T-cell (primary cell): Measurements from ENCODE around the gene MORC3. TPM values are rescaled to one million over a fixed set of nuclear protein-coding genes. Genes with fewer than 3 reads are reported as not detected.

Experiments
- ATAC-seq, 4 experiments: fragments of 200-7000 bp in 3 of 4; fragments of 150-1000 bp in 1 of 4; cut with Tn5 transposase; replicated peaks in 1 of 4; 1 replicate in 3 of 4; 2 replicates in 1 of 4; pipeline ENCODE4 v1.10.0; 2021; ENCODE audit warnings: moderate library complexity in 3 of 4, mild to moderate bottlenecking in 2 of 4, moderate number of reproducible peaks in 1 of 4
- CTCF ChIA-PET, 2 donors: fragments of 300-600 bp; sonication (Branson Sonifier 250); formaldehyde crosslinking; loops; one replicate each; lab custom pipeline; 2022; ENCODE audit warnings: antibody characterized with exemption in 2 of 2; lab: Charles Lee
- POLR2A ChIA-PET, 2 donors: fragments of 300-600 bp; sonication (Branson Sonifier 250); formaldehyde crosslinking; loops; one replicate each; lab custom pipeline; 2022; ENCODE audit warnings: antibody characterized with exemption in 2 of 2; lab: Charles Lee
- DNase-seq, 35 experiments: peaks; one replicate each; pipeline versions ENCODE4 v3.0.0 to v3.0.0-alpha.2; 2013 to 2023
- H3K27ac ChIP-seq: one replicate; pipeline ENCODE4 v1.5.1; 2013; ENCODE audit warnings: low read length
- H3K27me3 ChIP-seq, 2 experiments: replicated peaks in 1 of 2; 1 replicate in 1 of 2; 2 replicates in 1 of 2; pipeline versions ENCODE4 v1.6.1 to v1.7.0; 2013; ENCODE audit warnings: low read length in 1 of 2, mixed read lengths in 1 of 2; ENCODE audit not compliant: control insufficient read depth in 2 of 2, insufficient read depth in 2 of 2; ENCODE audit errors: extremely low read depth in 1 of 2
- H3K36me3 ChIP-seq, 2 donors: 1 replicate in 1 of 2; 2 replicates in 1 of 2; pipeline versions ENCODE4 v1.6.1 to v1.7.0; 2013; ENCODE audit warnings: low read length in 1 of 2; ENCODE audit not compliant: control insufficient read depth in 2 of 2, insufficient read depth in 1 of 2; ENCODE audit errors: extremely low read depth in 1 of 2
- H3K4me1 ChIP-seq, 2 experiments: 1 replicate in 1 of 2; 2 replicates in 1 of 2; pipeline versions ENCODE4 v1.6.1 to v1.7.0; 2013; ENCODE audit warnings: low read length in 2 of 2, mixed read lengths in 1 of 2; ENCODE audit not compliant: insufficient read depth in 2 of 2, control insufficient read depth in 1 of 2; ENCODE audit errors: extremely low read depth in 1 of 2
- H3K4me3 ChIP-seq, 2 donors: 1 replicate in 1 of 2; 2 replicates in 1 of 2; pipeline versions ENCODE4 v1.5.1 to v1.7.0; 2013; ENCODE audit warnings: mild to moderate bottlenecking in 2 of 2, low read length in 1 of 2, moderate library complexity in 1 of 2; ENCODE audit not compliant: control insufficient read depth in 1 of 2; ENCODE audit errors: extremely low read depth in 1 of 2
- H3K9me3 ChIP-seq: 2 replicates; pipeline ENCODE4 v1.7.0; 2013
- H3K27ac Mint-ChIP-seq, 2 donors: one replicate each; pipeline ENCODE4 v1.8.0; 2020 to 2021; ENCODE audit warnings: mild to moderate bottlenecking in 2 of 2, mixed read lengths in 2 of 2
- H3K27me3 Mint-ChIP-seq, 2 donors: one replicate each; pipeline ENCODE4 v1.8.0; 2021 to 2022; ENCODE audit warnings: mixed read lengths in 2 of 2
- H3K36me3 Mint-ChIP-seq: one replicate; pipeline ENCODE4 v1.8.0; 2021; ENCODE audit warnings: mixed read lengths
- H3K4me1 Mint-ChIP-seq, 3 donors: one replicate each; pipeline ENCODE4 v1.8.0; 2020 to 2022; ENCODE audit warnings: mixed read lengths in 3 of 3, mild to moderate bottlenecking in 1 of 3
- H3K4me3 Mint-ChIP-seq, 3 donors: one replicate each; pipeline ENCODE4 v1.8.0; 2020 to 2022; ENCODE audit warnings: mild to moderate bottlenecking in 3 of 3, mixed read lengths in 3 of 3, moderate library complexity in 3 of 3
- H3K9me3 Mint-ChIP-seq, 3 donors: one replicate each; pipeline ENCODE4 v1.8.0; 2020 to 2022; ENCODE audit warnings: mixed read lengths in 3 of 3
- WGBS: methylation state at CpG from one replicate; pipeline ENCODE4 v1.1.5; 2013; ENCODE audit warnings: missing lambda C conversion rate; ENCODE audit not compliant: insufficient coverage; 5-methylcytosine and 5-hydroxymethylcytosine counted together
- total RNA-seq, 35 experiments: library from RNA in 6 of 35; stranded (reverse) in 6 of 35; fragments of 120-200 nt in 1 of 35; gene quantifications; one replicate each; pipeline versions ENCODE4 v1.2.1 to v1.2.4 and lab custom pipeline; 2013 to 2026

Gene MORC3
- total RNA-seq, 5 donors from 2014 or later (not counting 1 experiment from before 2014, with no cell fraction given): 53.1 to 74.8 (median 71.6) TPM

DNA sequence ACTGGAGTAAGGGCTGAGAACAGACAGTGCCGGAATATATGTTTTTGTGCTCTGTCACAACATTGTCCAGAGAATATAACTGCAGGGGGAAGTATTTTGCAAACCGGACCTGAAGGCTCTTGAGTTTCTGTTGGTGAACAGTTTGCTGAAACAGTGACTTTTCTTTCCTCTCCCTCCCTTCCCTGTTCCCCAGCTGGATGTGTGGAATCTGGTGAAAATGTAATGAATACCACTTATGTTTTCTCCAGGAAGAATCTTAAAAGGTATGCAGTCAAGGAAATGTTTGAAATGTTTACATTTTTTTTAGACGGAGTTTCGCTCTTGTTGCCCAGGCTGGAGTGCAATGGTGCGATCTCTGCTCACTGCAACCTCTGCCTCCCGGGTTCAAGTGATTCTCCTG lies 88.6 kb downstream of the MORC3 start:
- POLR2A ChIA-PET: no interaction called here
- peaks cover 0 to 1% (median 0%) of the 10 kb centered on the region in 3 donors for H3K4me1 Mint-ChIP-seq
- no peaks in the 10 kb centered on the region for H3K9me3 ChIP-seq

DNA sequence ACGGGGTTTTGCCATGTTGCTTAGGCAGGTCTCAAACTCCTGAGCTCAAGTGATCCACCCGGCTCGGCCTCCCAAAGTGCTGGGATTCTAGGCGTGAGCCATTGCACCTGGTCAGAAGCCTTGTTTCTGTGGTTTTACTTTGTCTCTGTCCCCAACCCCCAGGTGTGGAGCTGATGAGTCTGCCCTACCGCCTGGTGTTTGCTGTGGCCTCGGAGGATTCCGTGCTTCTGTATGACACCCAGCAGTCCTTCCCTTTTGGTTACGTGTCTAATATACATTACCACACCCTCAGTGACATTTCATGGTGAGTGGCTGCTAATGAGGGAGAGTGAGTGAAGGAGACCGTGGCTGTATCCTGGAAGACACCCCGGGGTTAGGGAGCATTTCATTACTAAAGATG lies 91.3 kb downstream of the MORC3 start:
- DNase-seq (no peak), ATAC-seq (no peak)
- peaks cover 8 to 9% of the 10 kb centered on the region in 2 donors for H3K36me3 ChIP-seq
- H3K4me1 ChIP-seq: no peaks in the 10 kb centered on the region
- POLR2A ChIA-PET: no interaction called here
- H3K4me1 Mint-ChIP-seq: no peaks in the 10 kb centered on the region
- H3K4me3 ChIP-seq: no peak overlapping the region
- H3K27me3 Mint-ChIP-seq: no peaks in the 10 kb centered on the region
- H3K27ac Mint-ChIP-seq: no peak overlapping the region
- peaks cover 37% of the 10 kb centered on the region for H3K36me3 Mint-ChIP-seq
- CTCF ChIA-PET: no interaction called here
- no peak overlapping the region for H3K4me3 Mint-ChIP-seq
- no peak overlapping the region for H3K27ac ChIP-seq
- 100% methylated on average over 4 of the region's 10 CpGs for WGBS
- no peaks in the 10 kb centered on the region for H3K9me3 Mint-ChIP-seq
- no peaks in the 10 kb centered on the region for H3K9me3 ChIP-seq
- H3K27me3 ChIP-seq: no peaks in the 10 kb centered on the region

More for the DNA sequence above, 88.6 kb downstream of the MORC3 start:
- no CpG with 5 or more reads among the region's 6 CpGs for WGBS
- H3K27me3 ChIP-seq: no peaks in the 10 kb centered on the region
- H3K4me3 ChIP-seq: no peak overlapping the region
- H3K27ac ChIP-seq: no peak overlapping the region
- DNase-seq: no peak
- no peak for ATAC-seq
- CTCF ChIA-PET: no interaction called here
- H3K27ac Mint-ChIP-seq: no peak overlapping the region
- peaks cover 8 to 12% of the 10 kb centered on the region in 2 donors for H3K36me3 ChIP-seq
- H3K9me3 Mint-ChIP-seq: no peaks in the 10 kb centered on the region
- no peaks in the 10 kb centered on the region for H3K4me1 ChIP-seq
- no peaks in the 10 kb centered on the region for H3K27me3 Mint-ChIP-seq
- no peak overlapping the region for H3K4me3 Mint-ChIP-seq
- peaks cover 23% of the 10 kb centered on the region for H3K36me3 Mint-ChIP-seq

DNA sequence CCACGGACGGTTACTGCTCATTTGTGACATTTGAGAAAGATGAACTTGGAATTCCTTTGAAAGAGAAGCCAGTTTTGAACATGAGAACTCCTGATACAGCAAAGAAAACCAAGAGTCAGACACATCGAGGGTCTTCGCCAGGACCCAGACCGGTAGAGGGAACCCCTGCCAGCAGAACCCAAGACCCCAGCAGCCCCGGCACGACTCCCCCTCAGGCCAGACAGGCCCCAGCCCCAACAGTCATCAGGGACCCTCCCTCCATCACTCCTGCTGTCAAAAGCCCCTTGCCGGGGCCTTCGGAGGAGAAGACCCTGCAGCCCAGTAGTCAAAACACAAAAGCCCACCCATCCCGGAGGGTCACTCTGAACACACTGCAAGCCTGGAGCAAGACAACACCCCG lies 92.9 kb downstream of the MORC3 start:
- no peaks in the 10 kb centered on the region for H3K27me3 Mint-ChIP-seq
- 100% methylated on average over 9 of the region's 11 CpGs for WGBS
- Histone ChIP-seq H3K4me1 (no peaks in the 10 kb centered on the region), H3K4me3 (no peak overlapping the region), H3K9me3 (no peaks in the 10 kb centered on the region), H3K36me3 (peaks cover 8 to 9% of the 10 kb centered on the region in 2 donors), H3K27ac (no peak overlapping the region), H3K27me3 (no peaks in the 10 kb centered on the region)
- no peaks in the 10 kb centered on the region for H3K4me1 Mint-ChIP-seq
- H3K9me3 Mint-ChIP-seq: no peaks in the 10 kb centered on the region
- DNase-seq (no peak), ATAC-seq (no peak)
- H3K27ac Mint-ChIP-seq: no peak overlapping the region
- no peak overlapping the region for H3K4me3 Mint-ChIP-seq
- H3K36me3 Mint-ChIP-seq: peaks cover 34% of the 10 kb centered on the region
- CTCF ChIA-PET: no interaction called here
- POLR2A ChIA-PET: no interaction called here

DNA sequence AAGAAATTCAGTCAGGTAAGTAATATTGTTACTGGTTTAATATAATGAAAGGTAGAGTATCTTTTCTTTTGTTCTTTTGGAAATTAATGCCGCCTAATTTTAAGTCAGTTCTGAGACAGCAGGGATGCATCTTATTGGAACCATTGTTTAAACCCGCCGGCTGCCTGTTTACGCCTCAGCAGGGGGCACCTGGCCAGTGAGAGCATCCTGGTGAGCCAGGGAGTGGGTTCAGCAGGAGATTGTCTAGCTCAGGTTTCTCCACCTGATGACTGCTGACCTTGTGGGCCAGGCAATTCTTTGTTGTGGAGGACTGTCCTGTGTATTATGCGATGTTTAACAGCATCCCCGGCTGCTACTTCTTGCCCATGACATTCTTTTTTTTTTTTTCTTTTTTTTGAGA lies 95.4 kb downstream of the MORC3 start:
- H3K9me3 ChIP-seq: no peaks in the 10 kb centered on the region
- no peak overlapping the region for H3K4me3 Mint-ChIP-seq
- DNase-seq: no peak
- no peaks in the 10 kb centered on the region for H3K27me3 ChIP-seq
- ATAC-seq: no peak
- H3K4me1 ChIP-seq: no peaks in the 10 kb centered on the region
- H3K27ac ChIP-seq: no peak overlapping the region
- H3K36me3 ChIP-seq: peaks cover 8 to 9% of the 10 kb centered on the region in 2 donors
- no peak overlapping the region for H3K4me3 ChIP-seq
- no peaks in the 10 kb centered on the region for H3K27me3 Mint-ChIP-seq
- no peak overlapping the region for H3K27ac Mint-ChIP-seq
- peaks cover 34% of the 10 kb centered on the region for H3K36me3 Mint-ChIP-seq
- ChIA-PET CTCF (no interaction called here), POLR2A (no interaction called here)
- 80% methylated on average over 1 of the region's 6 CpGs for whole genome bisulfite sequencing
- H3K4me1 Mint-ChIP-seq: no peaks in the 10 kb centered on the region
- H3K9me3 Mint-ChIP-seq: no peaks in the 10 kb centered on the region

DNA sequence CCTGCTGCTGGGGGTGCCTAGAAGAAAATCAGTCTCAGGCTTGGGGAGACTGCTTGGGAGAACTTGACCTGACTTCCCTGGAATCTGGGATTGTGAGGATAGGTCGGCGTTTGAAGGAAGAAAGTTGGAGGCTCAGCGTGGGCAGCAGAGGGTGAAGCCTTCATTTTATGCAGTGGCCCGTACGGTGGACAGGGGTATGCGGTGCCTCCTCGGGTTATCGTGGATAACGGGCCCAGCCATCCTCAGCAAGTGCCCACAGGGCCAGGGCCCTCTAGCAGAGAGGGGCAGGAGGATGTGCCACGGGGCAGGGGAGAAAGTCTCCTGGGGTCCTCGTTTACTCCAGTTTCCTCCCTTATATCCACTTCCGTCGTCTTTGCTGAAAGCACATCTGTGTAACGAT lies 99.2 kb downstream of the MORC3 start:
- H3K27ac ChIP-seq: no peak overlapping the region
- CTCF ChIA-PET: no interaction called here
- no peak for ATAC-seq
- Mint-ChIP-seq H3K27ac (no peak overlapping the region), H3K9me3 (no peaks in the 10 kb centered on the region), H3K36me3 (peaks cover 17% of the 10 kb centered on the region), H3K4me1 (no peaks in the 10 kb centered on the region), H3K4me3 (no peak overlapping the region), H3K27me3 (no peaks in the 10 kb centered on the region)
- peaks cover 0 to 6% of the 10 kb centered on the region in 2 experiments for H3K27me3 ChIP-seq
- 98% methylated on average over 9 of the region's 14 CpGs for WGBS
- POLR2A ChIA-PET: no interaction called here
- no peaks in the 10 kb centered on the region for H3K9me3 ChIP-seq
- DNase-seq: no peak
- H3K4me3 ChIP-seq: no peak overlapping the region
- no peaks in the 10 kb centered on the region for H3K4me1 ChIP-seq
- no peaks in the 10 kb centered on the region for H3K36me3 ChIP-seq

DNA sequence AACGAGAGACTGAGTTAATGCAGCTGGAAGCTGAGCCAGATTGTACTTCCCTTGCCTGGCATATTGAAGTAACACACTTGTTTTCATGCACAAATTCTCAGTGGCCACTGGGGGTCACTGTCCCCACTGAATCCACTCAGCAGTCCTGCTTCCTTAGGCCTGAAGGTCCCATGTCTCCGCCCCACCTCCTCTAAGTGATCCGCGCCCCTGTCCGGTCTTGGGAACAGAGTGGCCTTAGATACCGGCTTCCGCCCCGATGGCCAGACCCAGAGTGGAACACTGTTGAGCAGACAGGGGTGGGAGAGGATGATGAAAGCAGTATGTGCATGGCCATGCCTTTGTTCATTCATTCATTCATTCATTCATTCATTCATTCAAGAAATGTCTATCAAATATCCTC lies 100.0 kb downstream of the MORC3 start:
- peak in 3 of 4 experiments; percentile 28 to 67 (median 34) for ATAC-seq
- H3K27me3 ChIP-seq: peaks cover 0 to 6% of the 10 kb centered on the region in 2 experiments
- no CpG with 5 or more reads among the region's 8 CpGs for WGBS
- no peaks in the 10 kb centered on the region for H3K4me1 ChIP-seq
- ChIA-PET POLR2A (no interaction called here), CTCF (no interaction called here)
- Mint-ChIP-seq H3K27me3 (no peaks in the 10 kb centered on the region), H3K36me3 (peaks cover 15% of the 10 kb centered on the region), H3K4me3 (no peak overlapping the region), H3K4me1 (no peaks in the 10 kb centered on the region), H3K27ac (no peak overlapping the region), H3K9me3 (no peaks in the 10 kb centered on the region)
- no peaks in the 10 kb centered on the region for H3K9me3 ChIP-seq
- H3K4me3 ChIP-seq: no peak overlapping the region
- H3K27ac ChIP-seq: no peak overlapping the region
- DNase-seq: peak in 27 of 35 experiments; percentile 2 to 50 (median 18)
- no peaks in the 10 kb centered on the region for H3K36me3 ChIP-seq
